Measurements from ENCODE around the gene GNL3L.
"Not testable (repeated sequence)": the region's sequence is repeated elsewhere in the genome, so short reads cannot be mapped to it uniquely, and the experiment has no call there.

The GNL3L gene

GRCh38 chrX:54560411-54560810, 30.4 kb downstream of the GNL3L start:
- DNase-seq (ENCODE audit: low spot score) = no peak

GRCh38 chrX:54561622-54562021, 31.6 kb downstream of the GNL3L start:
- DNase-seq (ENCODE audit: low spot score) = no peak

GRCh38 chrX:54564936-54565335, 34.9 kb downstream of the GNL3L start:
- DNase-seq (ENCODE audit: low spot score) = no peak

GRCh38 chrX:54570332-54570731, 40.3 kb downstream of the GNL3L start:
- no peak for DNase-seq (ENCODE audit: low spot score)

GRCh38 chrX:54572641-54573040, 42.6 kb downstream of the GNL3L start:
- DNase-seq (ENCODE audit: low spot score) = not testable (repeated sequence)

- DNase-seq (ENCODE audit: low spot score) = no peak
Measured at GRCh38 chrX:54597728-54598127, 67.7 kb downstream of the GNL3L start.

GRCh38 chrX:54602563-54602962, 72.5 kb downstream of the GNL3L start:
- DNase-seq (ENCODE audit: low spot score) = no peak

Measured in HuH-7 (cell line).